Neural progenitor cell (in vitro differentiated cells): ENCODE measurements around the gene WWTR1. TPM values are rescaled to one million over a fixed set of nuclear protein-coding genes. Genes with fewer than 3 reads are reported as not detected.

Experiments
- DNase-seq: peaks from one replicate; pipeline ENCODE4 v3.0.0-alpha.2; 2016; ENCODE audit warnings: low spot score
- H2AFZ ChIP-seq: fragments of 200-600 bp; sonication (generic); replicated peaks from 2 replicates; pipeline ENCODE4 v1.6.1; 2016; ENCODE audit warnings: antibody characterized with exemption
- H3F3A ChIP-seq: fragments of 200-600 bp; sonication (generic); 2 replicates; pipeline ENCODE4 v1.6.1; 2016; ENCODE audit warnings: antibody characterized with exemption, low read depth
- H3K27ac ChIP-seq: fragments of 200-600 bp; sonication (generic); 2 replicates; pipeline ENCODE4 v1.5.1; 2016; ENCODE audit warnings: mild to moderate bottlenecking
- H3K27me3 ChIP-seq: fragments of 200-600 bp; sonication (generic); 2 replicates; pipeline ENCODE4 v1.6.1; 2016; ENCODE audit warnings: mild to moderate bottlenecking, moderate library complexity
- H3K36me3 ChIP-seq: fragments of 200-600 bp; sonication (generic); 2 replicates; pipeline ENCODE4 v1.5.1; 2016
- H3K4me1 ChIP-seq: fragments of 200-600 bp; sonication (generic); 2 replicates; pipeline ENCODE4 v1.6.1; 2016; ENCODE audit warnings: mixed run types
- H3K4me2 ChIP-seq: fragments of 200-600 bp; sonication (generic); 2 replicates; pipeline ENCODE4 v1.6.1; 2016
- H3K4me3 ChIP-seq: fragments of 200-600 bp; sonication (generic); 2 replicates; pipeline ENCODE4 v1.5.1; 2016
- H3K79me2 ChIP-seq: fragments of 200-600 bp; sonication (generic); 2 replicates; pipeline ENCODE4 v1.6.1; 2016; ENCODE audit warnings: low read depth
- H3K9ac ChIP-seq: fragments of 200-600 bp; sonication (generic); 2 replicates; pipeline ENCODE4 v1.6.1; 2016
- H3K9me3 ChIP-seq: fragments of 200-600 bp; sonication (generic); 2 replicates; pipeline ENCODE4 v1.5.1; 2016; ENCODE audit warnings: low read depth
- H4K20me1 ChIP-seq: fragments of 200-600 bp; sonication (generic); 2 replicates; pipeline ENCODE4 v1.6.1; 2016; ENCODE audit warnings: low read depth
- H3K27ac Mint-ChIP-seq: 3 replicates; pipeline ENCODE4 v1.8.0; 2021; ENCODE audit warnings: mixed read lengths
- H3K27me3 Mint-ChIP-seq: 2 replicates; pipeline ENCODE4 v1.8.0; 2022; ENCODE audit warnings: low read depth, mild to moderate bottlenecking, inconsistent platforms, moderate library complexity, mixed read lengths; ENCODE audit not compliant: insufficient read depth
- H3K36me3 Mint-ChIP-seq: 3 replicates; pipeline ENCODE4 v1.8.0; 2021; ENCODE audit warnings: mixed read lengths
- H3K4me1 Mint-ChIP-seq: 3 replicates; pipeline ENCODE4 v1.8.0; 2021; ENCODE audit warnings: mixed read lengths
- H3K4me3 Mint-ChIP-seq: 3 replicates; pipeline ENCODE4 v1.8.0; 2021; ENCODE audit warnings: mild to moderate bottlenecking, moderate library complexity, mixed read lengths
- H3K9me3 Mint-ChIP-seq: 3 replicates; pipeline ENCODE4 v1.8.0; 2020; ENCODE audit warnings: mixed read lengths
- CTCF ChIP-seq: fragments of 200-600 bp; sonication (generic); IDR thresholded peaks from 2 replicates; pipeline ENCODE4 v1.5.1; 2017; ENCODE audit warnings: antibody characterized with exemption, mild to moderate bottlenecking
- EZH2 ChIP-seq: fragments of 200-600 bp; sonication (generic); IDR thresholded peaks from 2 replicates; pipeline ENCODE4 v1.6.1; 2017; ENCODE audit warnings: antibody characterized with exemption, mild to moderate bottlenecking, moderate library complexity
- EZH2phosphoT487 ChIP-seq: fragments of 200-600 bp; sonication (generic); IDR thresholded peaks from 2 replicates; pipeline ENCODE4 v1.6.1; 2017; ENCODE audit warnings: antibody characterized with exemption
- total RNA-seq: library from RNA; depleted of rRNA; stranded (reverse); fragments of >200 nt; gene quantifications from 2 replicates; pipeline ENCODE4 v1.2.3, GENCODE V29; 2015; ENCODE audit warnings: low replicate concordance

WWTR1 gene
- total RNA-seq, 1 donor from 2014 or later, result 13.9 TPM

- H3K27me3 Mint-ChIP-seq, result no peaks in the 10 kb centered on the region
- Histone ChIP-seq H3K4me1 (no peaks in the 10 kb centered on the region), H3K36me3 (no peaks in the 10 kb centered on the region), H2AFZ (no peak overlapping the region), H4K20me1 (no peaks in the 10 kb centered on the region), H3F3A (no peaks in the 10 kb centered on the region), H3K27me3 (no peaks in the 10 kb centered on the region), H3K9ac (no peak overlapping the region), H3K4me3 (no peak overlapping the region), H3K9me3 (no peaks in the 10 kb centered on the region), H3K4me2 (no peak overlapping the region), H3K27ac (no peak overlapping the region), H3K79me2 (no peaks in the 10 kb centered on the region)
- H3K4me3 Mint-ChIP-seq, result peak overlapping the region; percentile 19
- H3K9me3 Mint-ChIP-seq, result peaks cover 29% of the 10 kb centered on the region
- no peak for DNase-seq
- H3K4me1 Mint-ChIP-seq, result no peaks in the 10 kb centered on the region
- peaks cover 4% of the 10 kb centered on the region for H3K36me3 Mint-ChIP-seq
- no peak overlapping the region for H3K27ac Mint-ChIP-seq
- TF ChIP-seq EZH2phosphoT487 (no peak), EZH2 (no peak), CTCF (no peak)
These were observed 43.6 kb upstream of the WWTR1 start for GRCh38 chr3:149701206-149701976.

- no peak overlapping the region for H3K27ac ChIP-seq
- no peak overlapping the region for H3K27ac Mint-ChIP-seq
These were observed 30.4 kb upstream of the WWTR1 start for GRCh38 chr3:149688122-149688757.

GRCh38 chr3:149686996-149687395, 29.2 kb upstream of the WWTR1 start:
- H4K20me1 ChIP-seq, result no peaks in the 10 kb centered on the region
- no peaks in the 10 kb centered on the region for H3K4me1 ChIP-seq
- Mint-ChIP-seq H3K4me1 (no peaks in the 10 kb centered on the region), H3K9me3 (peaks cover 11% of the 10 kb centered on the region), H3K4me3 (no peak overlapping the region), H3K27ac (no peak overlapping the region), H3K36me3 (peaks cover 2% of the 10 kb centered on the region), H3K27me3 (no peaks in the 10 kb centered on the region)
- DNase-seq, result no peak
- H3F3A ChIP-seq, result no peaks in the 10 kb centered on the region
- H3K4me3 ChIP-seq, result no peak overlapping the region
- H3K9ac ChIP-seq, result no peak overlapping the region
- no peak overlapping the region for H3K27ac ChIP-seq
- no peak for TF ChIP-seq EZH2phosphoT487
- H3K36me3 ChIP-seq, result no peaks in the 10 kb centered on the region
- no peaks in the 10 kb centered on the region for H3K79me2 ChIP-seq
- H3K27me3 ChIP-seq, result no peaks in the 10 kb centered on the region
- H3K9me3 ChIP-seq, result no peaks in the 10 kb centered on the region
- H3K4me2 ChIP-seq, result no peak overlapping the region
- no peak overlapping the region for H2AFZ ChIP-seq

More at GRCh38 chr3:149688122-149688757, 30.4 kb upstream of the WWTR1 start:
- H3F3A ChIP-seq, result no peaks in the 10 kb centered on the region
- H3K4me3 Mint-ChIP-seq, result no peak overlapping the region
- no peaks in the 10 kb centered on the region for H3K4me1 Mint-ChIP-seq
- no peaks in the 10 kb centered on the region for H3K36me3 ChIP-seq
- no peaks in the 10 kb centered on the region for H3K79me2 ChIP-seq
- H3K4me2 ChIP-seq, result no peak overlapping the region
- peaks cover under 1% of the 10 kb centered on the region for H3K9me3 ChIP-seq
- no peaks in the 10 kb centered on the region for H3K27me3 Mint-ChIP-seq
- no peak overlapping the region for H2AFZ ChIP-seq
- TF ChIP-seq EZH2 (no peak), CTCF (no peak), EZH2phosphoT487 (no peak)
- no peak overlapping the region for H3K9ac ChIP-seq
- no peaks in the 10 kb centered on the region for H4K20me1 ChIP-seq
- no peak for DNase-seq
- H3K4me1 ChIP-seq, result no peaks in the 10 kb centered on the region
- H3K4me3 ChIP-seq, result no peak overlapping the region
- peaks cover 16% of the 10 kb centered on the region for H3K9me3 Mint-ChIP-seq
- no peaks in the 10 kb centered on the region for H3K27me3 ChIP-seq
- H3K36me3 Mint-ChIP-seq, result peaks cover 2% of the 10 kb centered on the region
